Measurements from ENCODE around the gene UBA3. TPM values are rescaled to one million over a fixed set of nuclear protein-coding genes. Genes with fewer than 3 reads are reported as not detected.

UBA3 gene
- 100 to 1,000 TPM in 1 of 6 donors, 10 to 100 TPM in 5; 57.8 to 123 (median 61.1) TPM for polyA plus RNA-seq (ENCODE audit: low read depth in 6 of 6)

- H3K27ac Mint-ChIP-seq, result peak within 1 kb of the TSS; percentile 47 to 100 (median 98)
- H3K27me3 Mint-ChIP-seq, result no peaks in the 10 kb centered on the region
- H3K36me3 Mint-ChIP-seq, result no peaks in the 10 kb centered on the region
- peak within 1 kb of the TSS; percentile 80 to 97 (median 90) for H3K4me3 Mint-ChIP-seq
- no peaks in the 10 kb centered on the region for H3K9me3 Mint-ChIP-seq
- peaks cover 47 to 76% (median 50%) of the 10 kb centered on the region in 3 donors for H3K4me1 Mint-ChIP-seq
- DNase-seq (peak; percentile 83), ATAC-seq (ENCODE audit: low read depth in 2 of 2) (peak; percentile 63 to 65)
These were observed at the start of gene UBA3 for GRCh38 chr3:69080233-69080920. UBA3 (minus strand) TSS chr3:69080365; CDS start chr3:69080353, 12 bp downstream.

DNA sequence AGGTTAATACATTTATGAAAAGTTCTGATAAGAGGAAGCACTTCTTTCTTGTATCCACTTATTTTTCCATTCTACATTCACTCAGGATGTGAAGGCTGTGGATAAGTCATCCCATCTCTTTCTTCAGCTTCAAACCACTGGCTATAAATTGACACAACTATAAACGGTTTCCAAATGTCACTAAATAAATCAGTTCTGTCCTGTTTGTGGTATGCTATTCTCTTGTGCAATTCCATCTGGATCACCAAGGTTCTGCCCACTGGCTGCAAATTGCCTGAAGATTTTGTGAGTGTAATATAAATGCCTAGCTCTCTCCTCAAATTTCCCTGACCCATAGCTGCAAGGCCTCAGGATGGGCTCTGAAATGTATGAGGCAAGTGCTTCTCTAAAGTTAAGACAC, 49.4 kb upstream of the UBA3 start:
- Mint-ChIP-seq H3K4me1 (no peaks in the 10 kb centered on the region), H3K9me3 (peaks cover 0 to 5% (median 2%) of the 10 kb centered on the region in 7 donors), H3K27ac (no peak overlapping the region), H3K36me3 (peaks cover 0 to 4% of the 10 kb centered on the region in 2 donors), H3K27me3 (peaks cover 0 to 10% (median 6%) of the 10 kb centered on the region in 3 donors), H3K4me3 (no peak overlapping the region)
- DNase-seq, result no peak
- no peak for ATAC-seq (ENCODE audit: low read depth in 2 of 2)

DNA sequence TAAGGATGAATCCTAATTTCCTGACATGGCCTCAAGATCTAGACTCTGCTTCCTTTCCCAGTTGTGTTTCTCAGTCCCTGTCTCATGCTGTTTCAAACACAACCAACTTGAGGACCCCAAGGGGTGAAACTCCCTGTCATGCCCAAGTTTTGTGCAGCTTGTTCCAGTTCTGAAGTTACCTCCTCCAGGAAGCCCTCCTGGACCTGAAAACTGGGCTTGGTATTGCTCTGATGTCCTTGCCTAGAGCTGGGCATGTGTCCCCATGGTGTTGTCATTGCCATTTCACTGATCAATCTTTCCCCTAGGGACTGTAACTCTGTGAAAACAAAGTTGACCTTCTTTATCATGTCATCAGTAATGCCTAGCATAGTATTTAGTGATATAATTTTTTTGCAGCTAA, 48.3 kb upstream of the UBA3 start:
- Mint-ChIP-seq H3K4me3 (no peak overlapping the region), H3K9me3 (peaks cover 0 to 5% (median 2%) of the 10 kb centered on the region in 7 donors), H3K4me1 (no peaks in the 10 kb centered on the region), H3K36me3 (peaks cover 0 to 4% of the 10 kb centered on the region in 2 donors), H3K27me3 (peaks cover 0 to 9% (median 6%) of the 10 kb centered on the region in 3 donors), H3K27ac (no peak overlapping the region)
- DNase-seq, result no peak
- ATAC-seq (ENCODE audit: low read depth in 2 of 2), result no peak

- Mint-ChIP-seq H3K9me3 (peaks cover 0 to 2% (median 0%) of the 10 kb centered on the region in 7 donors), H3K36me3 (no peaks in the 10 kb centered on the region), H3K4me1 (no peaks in the 10 kb centered on the region), H3K27me3 (peaks cover 0 to 9% (median 6%) of the 10 kb centered on the region in 3 donors), H3K27ac (no peak overlapping the region), H3K4me3 (no peak overlapping the region)
- DNase-seq (no peak), ATAC-seq (ENCODE audit: low read depth in 2 of 2) (no peak)
These were observed 46.8 kb upstream of the UBA3 start for GRCh38 chr3:69126999-69127398.

DNA sequence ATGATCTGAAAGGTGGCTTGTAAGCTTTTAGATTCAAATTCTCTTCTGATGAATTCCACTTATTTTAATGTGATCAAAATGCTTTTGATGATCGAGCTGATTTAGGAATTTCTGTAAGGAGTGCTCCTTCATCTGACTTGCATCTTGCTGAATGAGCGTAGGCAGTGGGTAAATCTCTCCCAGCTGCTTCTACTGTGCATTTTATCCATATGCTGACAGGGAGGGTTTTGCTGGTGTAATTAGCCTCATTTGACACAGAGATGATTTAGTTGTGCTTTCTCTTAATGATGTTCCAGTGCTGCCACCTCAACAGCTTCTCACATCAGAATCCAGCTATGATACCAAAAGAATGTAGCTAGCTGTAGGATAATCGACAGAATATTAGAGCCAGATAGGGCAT, 46.1 kb upstream of the UBA3 start:
- no peak overlapping the region for H3K27ac Mint-ChIP-seq
- ATAC-seq (ENCODE audit: low read depth in 2 of 2) (no peak), DNase-seq (no peak)
- H3K4me1 Mint-ChIP-seq, result no peaks in the 10 kb centered on the region
- H3K36me3 Mint-ChIP-seq, result no peaks in the 10 kb centered on the region
- H3K27me3 Mint-ChIP-seq, result peaks cover 0 to 9% (median 6%) of the 10 kb centered on the region in 3 donors
- no peak overlapping the region for H3K4me3 Mint-ChIP-seq
- H3K9me3 Mint-ChIP-seq, result peaks cover 0 to 2% (median 0%) of the 10 kb centered on the region in 7 donors

DNA sequence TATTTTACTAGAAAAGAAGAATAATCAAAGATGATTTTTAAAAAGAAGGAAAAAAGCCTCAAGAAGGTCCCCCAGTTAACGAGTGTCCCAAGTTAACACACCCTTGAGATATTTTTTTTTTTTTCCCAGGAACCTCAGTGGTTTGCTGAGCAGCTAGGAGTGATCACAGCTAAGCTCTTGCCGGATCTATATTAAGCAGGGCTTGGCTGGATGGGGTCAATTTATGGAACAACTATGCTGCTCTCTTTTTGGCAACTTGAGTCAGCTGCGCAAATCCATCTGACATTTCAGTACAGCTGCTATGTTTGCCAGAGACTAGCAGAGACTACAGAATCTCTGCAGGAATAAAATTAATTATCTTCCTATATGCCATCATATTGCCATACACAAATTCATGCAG, 42.2 kb upstream of the UBA3 start, which contains the start of gene LMOD3:
Gene LMOD3 (minus strand): TSS at position 193 of the 400 bp plus-strand sequence. CDS start 209 bp downstream, outside the sequence.
- H3K36me3 Mint-ChIP-seq, result no peaks in the 10 kb centered on the region
- H3K27ac Mint-ChIP-seq, result no peak within 1 kb of the TSS
- no peak for DNase-seq
- peaks cover 0 to 10% (median 9%) of the 10 kb centered on the region in 3 donors for H3K27me3 Mint-ChIP-seq
- no peak within 1 kb of the TSS for H3K4me3 Mint-ChIP-seq
- H3K9me3 Mint-ChIP-seq, result no peaks in the 10 kb centered on the region
- ATAC-seq (ENCODE audit: low read depth in 2 of 2), result no peak
- H3K4me1 Mint-ChIP-seq, result peaks cover 0 to 4% (median 3%) of the 10 kb centered on the region in 3 donors

- Mint-ChIP-seq H3K4me1 (peaks cover 0 to 4% (median 3%) of the 10 kb centered on the region in 3 donors), H3K36me3 (no peaks in the 10 kb centered on the region), H3K4me3 (no peak overlapping the region), H3K9me3 (no peaks in the 10 kb centered on the region), H3K27ac (no peak overlapping the region), H3K27me3 (peaks cover 0 to 6% (median 6%) of the 10 kb centered on the region in 3 donors)
- no peak for ATAC-seq (ENCODE audit: low read depth in 2 of 2)
- no peak for DNase-seq
These were observed 41.8 kb upstream of the UBA3 start for GRCh38 chr3:69121950-69122349.

DNA sequence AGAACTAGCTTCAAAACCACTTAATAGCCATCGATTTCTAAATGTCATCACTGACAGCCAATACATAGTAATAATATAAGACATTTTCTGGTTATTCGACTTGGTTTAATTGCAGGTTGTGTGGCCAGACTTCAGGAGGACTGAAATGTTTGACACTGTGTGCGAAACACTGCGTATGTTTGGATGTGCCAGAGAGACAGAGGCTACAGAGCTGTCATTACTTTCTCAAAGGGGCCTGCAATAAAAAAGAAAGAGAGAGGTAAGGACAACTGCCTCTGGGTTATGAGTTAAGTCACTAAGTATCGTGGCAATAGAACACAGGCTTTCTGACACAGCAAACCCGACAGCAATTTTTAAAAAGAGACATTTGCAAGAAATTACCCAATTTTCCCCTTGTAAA, 41.3 kb upstream of the UBA3 start:
- Mint-ChIP-seq H3K4me1 (peaks cover 0 to 4% (median 3%) of the 10 kb centered on the region in 3 donors), H3K36me3 (no peaks in the 10 kb centered on the region), H3K9me3 (no peaks in the 10 kb centered on the region), H3K27ac (no peak overlapping the region), H3K27me3 (peaks cover 0 to 4% (median 2%) of the 10 kb centered on the region in 3 donors), H3K4me3 (no peak overlapping the region)
- DNase-seq (no peak), ATAC-seq (ENCODE audit: low read depth in 2 of 2) (no peak)

GRCh38 chr3:69120879-69121464, 40.8 kb upstream of the UBA3 start:
- H3K4me3 Mint-ChIP-seq, result no peak overlapping the region
- DNase-seq (peak; percentile 71), ATAC-seq (ENCODE audit: low read depth in 2 of 2) (peak; percentile 71 to 72)
- peaks cover 0 to 4% (median 0%) of the 10 kb centered on the region in 3 donors for H3K27me3 Mint-ChIP-seq
- H3K27ac Mint-ChIP-seq, result no peak overlapping the region
- H3K9me3 Mint-ChIP-seq, result no peaks in the 10 kb centered on the region
- peaks cover 0 to 4% (median 3%) of the 10 kb centered on the region in 3 donors for H3K4me1 Mint-ChIP-seq
- H3K36me3 Mint-ChIP-seq, result no peaks in the 10 kb centered on the region

- ATAC-seq (ENCODE audit: low read depth in 2 of 2) (no peak), DNase-seq (no peak)
- Mint-ChIP-seq H3K9me3 (no peaks in the 10 kb centered on the region), H3K27ac (no peak overlapping the region), H3K4me1 (peaks cover 0 to 4% (median 3%) of the 10 kb centered on the region in 3 donors), H3K27me3 (peaks cover 0 to 4% (median 0%) of the 10 kb centered on the region in 3 donors), H3K36me3 (no peaks in the 10 kb centered on the region), H3K4me3 (no peak overlapping the region)
These were observed 39.5 kb upstream of the UBA3 start for GRCh38 chr3:69119681-69120080.

- no peaks in the 10 kb centered on the region for H3K9me3 Mint-ChIP-seq
- ATAC-seq (ENCODE audit: low read depth in 2 of 2), result no peak
- H3K4me3 Mint-ChIP-seq, result no peak overlapping the region
- no peak overlapping the region for H3K27ac Mint-ChIP-seq
- no peak for DNase-seq
- no peaks in the 10 kb centered on the region for H3K36me3 Mint-ChIP-seq
- H3K4me1 Mint-ChIP-seq, result peaks cover 0 to 4% (median 3%) of the 10 kb centered on the region in 3 donors
- peaks cover 0 to 4% (median 0%) of the 10 kb centered on the region in 3 donors for H3K27me3 Mint-ChIP-seq
These were observed 39.0 kb upstream of the UBA3 start for GRCh38 chr3:69119138-69119537.

DNA sequence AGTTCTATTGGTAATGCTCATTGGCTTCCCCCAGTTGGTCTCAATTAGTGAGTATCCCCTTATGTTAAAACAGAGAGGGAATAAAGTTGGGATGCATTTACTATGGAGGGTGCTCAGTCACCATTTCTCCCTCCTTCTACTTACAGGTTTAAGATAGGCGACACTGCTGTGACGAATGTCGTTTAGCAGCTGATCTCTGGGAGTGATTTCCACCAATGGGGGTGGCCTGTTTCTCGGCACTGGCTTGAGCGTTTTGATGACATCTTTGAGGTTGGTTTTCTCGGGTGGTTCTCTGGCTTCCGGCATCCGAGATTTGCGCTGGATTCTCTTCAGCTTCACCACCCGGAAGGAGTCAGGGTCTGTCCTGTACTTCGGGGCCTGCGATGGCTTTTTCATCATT, 38.4 kb upstream of the UBA3 start:
- no peak for ATAC-seq (ENCODE audit: low read depth in 2 of 2)

DNA sequence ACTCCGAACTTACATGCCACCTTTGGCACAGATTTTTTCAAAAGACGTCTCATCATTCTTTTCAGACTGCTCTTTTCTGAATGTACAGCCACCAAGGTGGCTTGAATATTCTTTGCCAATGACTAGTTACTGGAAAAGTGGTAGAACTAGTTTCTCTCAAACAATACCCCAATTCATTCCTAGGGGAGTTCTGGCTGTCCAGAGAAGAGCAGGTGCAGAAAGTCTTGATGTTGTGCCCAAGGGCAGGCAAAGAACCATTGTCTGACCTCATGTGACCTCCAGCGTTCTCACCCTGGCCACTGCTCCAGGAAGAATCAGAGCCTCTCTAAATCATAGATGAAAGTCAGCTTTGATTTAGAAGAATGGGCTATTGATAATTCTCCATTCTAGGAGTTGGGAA, 36.7 kb upstream of the UBA3 start:
- H3K9me3 Mint-ChIP-seq, result no peaks in the 10 kb centered on the region
- H3K27ac Mint-ChIP-seq, result peak overlapping the region in 1 of 6 donors; percentile 42
- ATAC-seq (ENCODE audit: low read depth in 2 of 2), result no peak
- no peak for DNase-seq
- no peak overlapping the region for H3K4me3 Mint-ChIP-seq
- H3K4me1 Mint-ChIP-seq, result peaks cover 0 to 4% (median 3%) of the 10 kb centered on the region in 3 donors
- no peaks in the 10 kb centered on the region for H3K36me3 Mint-ChIP-seq
- peaks cover 0 to 4% (median 0%) of the 10 kb centered on the region in 3 donors for H3K27me3 Mint-ChIP-seq

More for the DNA sequence above, 38.4 kb upstream of the UBA3 start:
- no peaks in the 10 kb centered on the region for H3K9me3 Mint-ChIP-seq
- H3K27ac Mint-ChIP-seq, result no peak overlapping the region
- H3K36me3 Mint-ChIP-seq, result no peaks in the 10 kb centered on the region
- peaks cover 0 to 4% (median 0%) of the 10 kb centered on the region in 3 donors for H3K27me3 Mint-ChIP-seq
- peaks cover 0 to 4% (median 3%) of the 10 kb centered on the region in 3 donors for H3K4me1 Mint-ChIP-seq
- DNase-seq, result no peak
- no peak overlapping the region for H3K4me3 Mint-ChIP-seq

GRCh38 chr3:69116162-69116561, 36.0 kb upstream of the UBA3 start:
- Mint-ChIP-seq H3K27ac (no peak overlapping the region), H3K27me3 (peaks cover 0 to 4% (median 0%) of the 10 kb centered on the region in 3 donors), H3K36me3 (no peaks in the 10 kb centered on the region), H3K4me1 (peaks cover 0 to 4% (median 3%) of the 10 kb centered on the region in 3 donors), H3K4me3 (no peak overlapping the region), H3K9me3 (no peaks in the 10 kb centered on the region)
- no peak for ATAC-seq (ENCODE audit: low read depth in 2 of 2)
- DNase-seq, result no peak
